IMR-90 (cell line): ENCODE results near the gene ZNF581. TPM values are rescaled to one million over a fixed set of nuclear protein-coding genes. Genes with fewer than 3 reads are reported as not detected.

Experiments used
- ATAC-seq: fragments of 200-7000 bp; cut with Tn5 transposase; 2 replicates; pipeline ENCODE4 v1.9.1; 2020; ENCODE audit warnings: low read depth, mild to moderate bottlenecking, moderate library complexity
- BruUV-seq: library from RNA; stranded (reverse); fragments of 400-500 nt; replicated peaks from 2 replicates; lab custom pipeline; 2021; lab: Mats Ljungman, UMichigan
- CTCF ChIA-PET: fragments of 300-600 bp; formaldehyde crosslinking; extraction: SDS; loops from one replicate; lab custom pipeline; 2021; ENCODE audit warnings: antibody characterized with exemption; lab: Yijun Ruan, JAX
- POLR2A ChIA-PET: fragments of 300-600 bp; sonication (Branson Sonifier 250); formaldehyde crosslinking; loops from one replicate; lab custom pipeline; 2022; ENCODE audit warnings: antibody characterized with exemption; ENCODE audit not compliant: unreplicated experiment; lab: Charles Lee
- DNase-seq: peaks from one replicate; pipeline ENCODE4 v3.0.0; 2013
- H2AFZ ChIP-seq: replicated peaks from 2 replicates; pipeline ENCODE3; 2013; ENCODE audit warnings: low read length, mild to moderate bottlenecking; ENCODE audit not compliant: poor library complexity
- H2AK5ac ChIP-seq: 2 replicates; pipeline ENCODE4 v1.6.1; 2013; ENCODE audit warnings: low read depth, low read length, inconsistent platforms
- H2AK9ac ChIP-seq: replicated peaks from 2 replicates; pipeline ENCODE3; 2013; ENCODE audit warnings: mild to moderate bottlenecking, low read depth, low read length, moderate library complexity; ENCODE audit not compliant: poor library complexity
- H2BK120ac ChIP-seq: 2 replicates; pipeline ENCODE4 v1.6.1; 2013; ENCODE audit warnings: low read depth, low read length, inconsistent platforms
- H2BK15ac ChIP-seq: 3 replicates; pipeline ENCODE4 v1.6.1; 2013; ENCODE audit warnings: low read depth, low read length, inconsistent platforms
- H2BK20ac ChIP-seq: 2 replicates; pipeline ENCODE4 v1.6.1; 2013; ENCODE audit warnings: low read depth, mild to moderate bottlenecking, inconsistent platforms, low read length, moderate library complexity
- H2BK5ac ChIP-seq: 2 replicates; pipeline ENCODE4 v1.6.1; 2013; ENCODE audit warnings: mild to moderate bottlenecking, low read depth, low read length, inconsistent platforms; ENCODE audit not compliant: poor library complexity, severe bottlenecking
- H3K14ac ChIP-seq: replicated peaks from 2 replicates; pipeline ENCODE4 v1.6.1; 2013; ENCODE audit warnings: low read depth, low read length, inconsistent platforms
- H3K18ac ChIP-seq: 2 replicates; pipeline ENCODE4 v1.6.1; 2013; ENCODE audit warnings: low read depth, low read length, control low read depth
- H3K23ac ChIP-seq: 2 replicates; pipeline ENCODE4 v1.6.1; 2013; ENCODE audit warnings: low read depth, low read length, inconsistent platforms
- H3K27ac ChIP-seq: 2 replicates; pipeline ENCODE4 v1.5.1; 2013; ENCODE audit warnings: mild to moderate bottlenecking, control low read depth, low read length; ENCODE audit not compliant: insufficient read depth
- H3K27me3 ChIP-seq: 2 replicates; pipeline ENCODE4 v1.6.1; 2013; ENCODE audit warnings: low read length; ENCODE audit not compliant: control insufficient read depth, insufficient read depth
- H3K36me3 ChIP-seq: 2 replicates; pipeline ENCODE4 v1.6.1; 2013; ENCODE audit warnings: low read length, mixed read lengths; ENCODE audit not compliant: control insufficient read depth, insufficient read depth
- H3K4ac ChIP-seq: 2 replicates; pipeline ENCODE4 v1.6.1; 2013; ENCODE audit warnings: low read depth, low read length, inconsistent platforms
- H3K4me1 ChIP-seq: 2 replicates; pipeline ENCODE4 v1.6.1; 2013; ENCODE audit warnings: low read length, mixed read lengths; ENCODE audit not compliant: control insufficient read depth, insufficient read depth
- H3K4me2 ChIP-seq: 2 replicates; pipeline ENCODE4 v1.6.1; 2013; ENCODE audit warnings: low read depth, mild to moderate bottlenecking, control low read depth, low read length, moderate library complexity
- H3K4me3 ChIP-seq: 2 replicates; pipeline ENCODE4 v1.5.1; 2013; ENCODE audit warnings: low read depth, mild to moderate bottlenecking, control low read depth, low read length, moderate library complexity; ENCODE audit not compliant: insufficient read depth
- H3K56ac ChIP-seq: 2 replicates; pipeline ENCODE4 v1.6.1; 2013; ENCODE audit warnings: low read length, inconsistent platforms; ENCODE audit not compliant: insufficient read depth; ENCODE audit errors: extremely low read depth
- H3K79me1 ChIP-seq, 2 experiments: 2 replicates each; pipeline ENCODE4 v1.6.1; 2013; ENCODE audit warnings: low read length in 2 of 2, inconsistent platforms in 1 of 2, low read depth in 1 of 2
- H3K9ac ChIP-seq: 2 replicates; pipeline ENCODE4 v1.6.1; 2013; ENCODE audit warnings: low read depth, low read length, control low read depth
- H3K9me1 ChIP-seq: 2 replicates; pipeline ENCODE4 v1.6.1; 2013; ENCODE audit warnings: low read length, inconsistent platforms; ENCODE audit not compliant: insufficient read depth
- H3K9me3 ChIP-seq: 2 replicates; pipeline ENCODE4 v1.6.1; 2013; ENCODE audit warnings: low read length; ENCODE audit not compliant: control insufficient read depth, insufficient read depth
- H4K20me1 ChIP-seq: 2 replicates; pipeline ENCODE4 v1.6.1; 2013; ENCODE audit warnings: low read length, inconsistent platforms; ENCODE audit not compliant: insufficient read depth
- H4K5ac ChIP-seq: 2 replicates; pipeline ENCODE4 v1.6.1; 2013; ENCODE audit warnings: mild to moderate bottlenecking, low read depth, low read length, control low read depth
- H4K8ac ChIP-seq, 2 experiments: 2 replicates each; pipeline ENCODE4 v1.6.1; 2013; ENCODE audit warnings: low read depth in 2 of 2, low read length in 2 of 2, control low read depth in 1 of 2, inconsistent platforms in 1 of 2
- H4K91ac ChIP-seq: 2 replicates; pipeline ENCODE4 v1.6.1; 2013; ENCODE audit warnings: low read depth, low read length, inconsistent platforms; ENCODE audit not compliant: insufficient read depth
- BHLHE40 ChIP-seq: fragments of 150-350 bp; IDR thresholded peaks from 2 replicates; pipeline ENCODE4 v1.6.1; 2016; ENCODE audit warnings: mild to moderate bottlenecking, low read depth, low read length
- CEBPB ChIP-seq: IDR thresholded peaks from 2 replicates; pipeline ENCODE4 v1.6.1; 2012; ENCODE audit warnings: low read depth, low read length, improper control_type of control experiment
- FOS ChIP-seq: fragments of 150-350 bp; IDR thresholded peaks from 2 replicates; pipeline ENCODE4 v1.6.1; 2016; ENCODE audit warnings: low read depth, low read length
- MAFK ChIP-seq: IDR thresholded peaks from 2 replicates; pipeline ENCODE4 v1.6.1; 2012; ENCODE audit warnings: low read depth, low read length, improper control_type of control experiment
- POLR2A ChIP-seq: IDR thresholded peaks from 2 replicates; pipeline ENCODE4 v1.6.1; 2012; ENCODE audit warnings: mild to moderate bottlenecking, low read depth, low read length
- RCOR1 ChIP-seq: IDR thresholded peaks from 2 replicates; pipeline ENCODE4 v1.6.1; 2012; ENCODE audit warnings: mild to moderate bottlenecking, low read length, improper control_type of control experiment; ENCODE audit not compliant: insufficient replicate concordance
- WGBS, 2 experiments: methylation state at CpG; one replicate each; pipeline versions ENCODE4 v1.1.5 to v1.1.7; 2013; ENCODE audit warnings: missing lambda C conversion rate in 2 of 2; ENCODE audit not compliant: insufficient read length in 1 of 2; ENCODE audit errors: extremely low coverage in 2 of 2; 5-methylcytosine and 5-hydroxymethylcytosine counted together
- dilution Hi-C: fragments of 300-500 bp; cut with HindIII; formaldehyde crosslinking; loops from one replicate; pipeline ENCODE4 v1.14.3; 2018; ENCODE audit warnings: low sequenced_read_pairs; ENCODE audit not compliant: unreplicated experiment
- in situ Hi-C: fragments of 300-500 bp; cut with MboI; formaldehyde crosslinking; loops from 3 replicates; pipeline ENCODE4 v1.14.3; 2019; ENCODE audit warnings: low sequenced_read_pairs, inconsistent platforms, mixed read lengths
- intact Hi-C: fragments of 100-400 bp; cut with micrococcal nuclease; formaldehyde crosslinking; loops from 2 replicates; pipeline ENCODE4 v1.10.0; 2022
- polyA plus RNA-seq, 3 experiments: library from polyadenylated mRNA; depleted of rRNA; stranded (reverse); fragments of >200 nt; gene quantifications; 2 replicates each; pipeline ENCODE4 v1.2.3, GENCODE V29; 2012; ENCODE audit warnings: low replicate concordance in 1 of 3
- total RNA-seq: library from RNA; depleted of rRNA; stranded (reverse); fragments of >200 nt; gene quantifications from 2 replicates; pipeline ENCODE4 v1.2.3, GENCODE V29; 2012

The ZNF581 gene
- total and polyA plus RNA-seq, 2 of the 4 experiments (the other 2 are of a cell fraction): 9.7 to 21.9 TPM

GRCh38 chr19:55645512-55645881 is 2.0 kb downstream of the ZNF581 start:
- dilution Hi-C loops: no loop called here
- CTCF ChIA-PET: no interaction called here

More at GRCh38 chr19:55645512-55645881, 2.0 kb downstream of the ZNF581 start:
- H2AFZ ChIP-seq: no peak overlapping the region
- H3K27ac ChIP-seq: no peak overlapping the region
- H3K4ac ChIP-seq: no peak overlapping the region
- H4K91ac ChIP-seq: no peak overlapping the region
- H3K36me3 ChIP-seq: peaks cover 14% of the 10 kb centered on the region
- no peak overlapping the region for H3K14ac ChIP-seq
- H3K18ac ChIP-seq: no peak overlapping the region
- no peak overlapping the region for H3K4me3 ChIP-seq
- WGBS, 2 experiments: no CpG with 5 or more reads among the region's 5 CpGs
- no peaks in the 10 kb centered on the region for H3K27me3 ChIP-seq
- no peak overlapping the region for H4K8ac ChIP-seq
- H3K9me3 ChIP-seq: no peaks in the 10 kb centered on the region
- H2BK5ac ChIP-seq: no peak overlapping the region
- H2AK9ac ChIP-seq: peak overlapping the region; percentile 61
- POLR2A ChIA-PET: interaction anchor here (0.6 kb wide), 1 partner anchor 32 kb away, joined by 3 read pairs; no protein-coding TSS in a partner anchor
- H2BK15ac ChIP-seq: no peak overlapping the region
- H4K5ac ChIP-seq: no peak overlapping the region
- peaks cover 27 to 68% of the 10 kb centered on the region in 2 experiments for H3K79me1 ChIP-seq
- no peaks in the 10 kb centered on the region for H4K20me1 ChIP-seq
- DNase-seq (no peak), ATAC-seq (no peak)
- TF ChIP-seq BHLHE40 (no peak), CEBPB (no peak), FOS (no peak), RCOR1 (no peak), MAFK (no peak), POLR2A (no peak)
- no peak overlapping the region for H3K23ac ChIP-seq
- no peak overlapping the region for H3K56ac ChIP-seq
- no peaks in the 10 kb centered on the region for H3K9me1 ChIP-seq
- no peak overlapping the region for H2BK120ac ChIP-seq
- in situ Hi-C loops (loop anchor here (25.0 kb wide), 2 partner anchors 358 to 533 kb away; partner anchors contain the start of genes BRSK1, HSPBP1 and PPP1R12C), intact Hi-C loops (no loop called here)
- no peak overlapping the region for H2BK20ac ChIP-seq
- H2AK5ac ChIP-seq: no peak overlapping the region
- no peak overlapping the region for H3K4me2 ChIP-seq
- no peak overlapping the region for H3K9ac ChIP-seq
- H3K4me1 ChIP-seq: peaks cover 14% of the 10 kb centered on the region
- BruUV-seq: no TSS peak
